Measurements from ENCODE around the gene C1QA. TPM values are rescaled to one million over a fixed set of nuclear protein-coding genes. Genes with fewer than 3 reads are reported as not detected.

The C1QA gene
- total RNA-seq, 1 experiment from 2014 or later, result not detected

DNA sequence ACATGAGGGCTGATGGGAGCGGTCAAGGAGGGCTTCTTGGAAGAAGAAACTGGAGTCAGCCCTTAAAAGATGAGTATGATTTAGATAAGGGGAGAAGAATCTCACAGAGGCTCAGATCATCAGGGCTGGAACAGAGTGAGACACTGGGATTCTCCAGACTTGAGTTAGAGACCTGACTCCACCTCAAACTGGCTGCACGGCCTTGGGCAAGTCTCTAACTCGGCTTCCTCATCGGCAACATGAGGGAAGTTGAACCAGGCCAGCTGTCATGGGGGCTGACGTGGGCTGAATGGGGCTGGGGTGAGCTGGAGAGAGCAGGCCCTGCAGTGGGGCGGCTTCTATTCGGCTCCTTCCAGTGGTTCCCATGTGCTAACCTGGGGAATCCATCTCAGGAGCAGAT is 9.5 kb downstream of the C1QA start:
- Histone ChIP-seq H3K27ac (ENCODE audit: low read depth, low read length, poor library complexity, severe bottlenecking) (no peak overlapping the region), H3K9me3 (ENCODE audit: low read depth, low read length, poor library complexity, severe bottlenecking) (no peaks in the 10 kb centered on the region), H3K36me3 (ENCODE audit: insufficient read depth, low read length, poor library complexity, severe bottlenecking) (no peaks in the 10 kb centered on the region), H3K4me1 (ENCODE audit: insufficient read depth, low read length, poor library complexity, severe bottlenecking) (no peaks in the 10 kb centered on the region), H3K4me3 (ENCODE audit: low read depth, low read length, poor library complexity, severe bottlenecking) (no peak overlapping the region), H3K27me3 (replicated peaks; ENCODE audit: insufficient read depth, low read depth, low read length, poor library complexity) (no peaks in the 10 kb centered on the region)
- ChIA-PET CTCF (no interaction called here), POLR2A (ENCODE audit: low non-redundant PET) (interaction anchor here (0.8 kb wide), 1 partner anchor 53 kb away, joined by 3 read pairs; no protein-coding TSS in a partner anchor)
- BruUV-seq (replicated peaks), result no TSS peak
- intact Hi-C loops (cut with micrococcal nuclease; ENCODE audit: unreplicated experiment), result loop anchor here (10.0 kb wide), 1 partner anchor 531 kb away; no protein-coding TSS in a partner anchor
- DNase-seq (ENCODE audit: low spot score), result no peak
- TF ChIP-seq EZH2 (IDR thresholded peaks at IDR 0.05; ENCODE audit: borderline replicate concordance, low read depth, low read length, poor library complexity, severe bottlenecking), result no peak
- TF ChIP-seq CTCF (conservative IDR thresholded peaks at IDR 0.05; ENCODE audit: low read depth, low read length), result no peak

DNA sequence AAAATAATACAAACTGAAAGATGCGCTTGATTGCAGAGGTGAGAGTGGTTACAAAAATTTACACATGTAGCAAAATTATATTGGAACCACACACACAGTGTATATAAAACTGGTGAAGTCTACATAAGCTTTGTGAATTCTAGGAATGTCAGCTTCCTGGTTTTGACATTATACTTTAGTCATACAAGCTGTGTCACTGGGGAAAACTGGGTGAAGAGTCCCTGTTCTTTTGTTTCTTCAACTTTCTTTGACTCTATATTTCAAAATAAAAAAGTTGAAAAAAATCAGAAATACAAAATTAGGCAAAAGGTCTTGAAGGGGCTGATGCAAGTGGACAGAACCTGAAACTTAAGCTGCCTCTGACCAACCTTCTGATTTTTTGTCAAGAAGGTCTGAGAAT is 10.0 kb downstream of the C1QA start:
- TF ChIP-seq EZH2 (IDR thresholded peaks at IDR 0.05; ENCODE audit: borderline replicate concordance, low read depth, low read length, poor library complexity, severe bottlenecking) (no peak), CTCF (conservative IDR thresholded peaks at IDR 0.05; ENCODE audit: low read depth, low read length) (no peak)
- Histone ChIP-seq H3K4me1 (ENCODE audit: insufficient read depth, low read length, poor library complexity, severe bottlenecking) (no peaks in the 10 kb centered on the region), H3K4me3 (ENCODE audit: low read depth, low read length, poor library complexity, severe bottlenecking) (no peak overlapping the region), H3K36me3 (ENCODE audit: insufficient read depth, low read length, poor library complexity, severe bottlenecking) (no peaks in the 10 kb centered on the region), H3K9me3 (ENCODE audit: low read depth, low read length, poor library complexity, severe bottlenecking) (no peaks in the 10 kb centered on the region), H3K27ac (ENCODE audit: low read depth, low read length, poor library complexity, severe bottlenecking) (no peak overlapping the region), H3K27me3 (replicated peaks; ENCODE audit: insufficient read depth, low read depth, low read length, poor library complexity) (no peaks in the 10 kb centered on the region)
- ChIA-PET POLR2A (ENCODE audit: low non-redundant PET) (interaction anchor here (0.5 to 0.8 kb wide), 2 partner anchors 52 to 883 kb away, joined by 3 to 11 read pairs; no protein-coding TSS in a partner anchor), CTCF (interaction anchor here (0.5 kb wide), 1 partner anchor 627 kb away, joined by 3 read pairs; no protein-coding TSS in a partner anchor)
- no TSS peak for BruUV-seq (replicated peaks)
- intact Hi-C loops (cut with micrococcal nuclease; ENCODE audit: unreplicated experiment), result loop anchor here (10.0 kb wide), 1 partner anchor 532 kb away; no protein-coding TSS in a partner anchor
- no peak for DNase-seq (ENCODE audit: low spot score)

DNA sequence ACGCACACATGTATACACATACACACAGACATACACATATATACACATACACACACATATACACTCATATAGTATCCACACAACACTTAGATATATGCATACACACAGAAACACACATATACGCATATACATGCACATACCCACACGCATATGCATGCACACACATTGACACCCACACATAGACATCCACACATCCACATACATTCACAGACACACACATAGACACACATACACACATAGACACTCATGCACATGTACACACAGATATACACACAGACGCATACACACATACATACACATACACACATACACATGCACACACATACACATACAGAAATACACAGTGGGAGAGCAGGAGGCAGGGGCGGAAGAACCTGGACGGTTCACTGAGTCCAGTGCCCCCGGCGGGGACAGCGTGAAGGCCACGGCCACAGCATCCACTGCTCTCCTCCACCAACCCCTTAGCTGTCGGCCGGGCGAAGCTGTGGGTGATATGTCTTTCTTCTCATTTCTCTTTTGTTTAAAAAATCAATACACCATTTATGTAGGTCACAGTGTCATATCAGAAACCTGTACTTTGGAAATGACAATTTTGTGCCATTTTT is 13.8 kb downstream of the C1QA start:
- POLR2A ChIA-PET (ENCODE audit: low non-redundant PET), result no interaction called here
- Histone ChIP-seq H3K4me3 (ENCODE audit: low read depth, low read length, poor library complexity, severe bottlenecking) (no peak overlapping the region), H3K4me1 (ENCODE audit: insufficient read depth, low read length, poor library complexity, severe bottlenecking) (no peaks in the 10 kb centered on the region), H3K9me3 (ENCODE audit: low read depth, low read length, poor library complexity, severe bottlenecking) (no peaks in the 10 kb centered on the region), H3K36me3 (ENCODE audit: insufficient read depth, low read length, poor library complexity, severe bottlenecking) (no peaks in the 10 kb centered on the region), H3K27me3 (replicated peaks; ENCODE audit: insufficient read depth, low read depth, low read length, poor library complexity) (no peaks in the 10 kb centered on the region), H3K27ac (ENCODE audit: low read depth, low read length, poor library complexity, severe bottlenecking) (no peak overlapping the region)
- TF ChIP-seq EZH2 (IDR thresholded peaks at IDR 0.05; ENCODE audit: borderline replicate concordance, low read depth, low read length, poor library complexity, severe bottlenecking) (no peak), CTCF (conservative IDR thresholded peaks at IDR 0.05; ENCODE audit: low read depth, low read length) (no peak)
- no TSS peak for BruUV-seq (replicated peaks)
- intact Hi-C loops (cut with micrococcal nuclease; ENCODE audit: unreplicated experiment), result no loop called here
- CTCF ChIA-PET, result no interaction called here
- DNase-seq (ENCODE audit: low spot score), result no peak

Measured in A673 (cell line).